ENCODE results near the gene G0S2. TPM values are rescaled to one million over a fixed set of nuclear protein-coding genes. Genes with fewer than 3 reads are reported as not detected.
A peak's percentile ranks its signal among the peaks of the same experiment; 100 is the strongest.

Gene G0S2
- total and polyA plus RNA-seq, 10 of the 15 experiments (the other 5 are each of a cell fraction or from before 2014, with no cell fraction given) = 0.07 to 0.51 (median 0.23) TPM

DNA sequence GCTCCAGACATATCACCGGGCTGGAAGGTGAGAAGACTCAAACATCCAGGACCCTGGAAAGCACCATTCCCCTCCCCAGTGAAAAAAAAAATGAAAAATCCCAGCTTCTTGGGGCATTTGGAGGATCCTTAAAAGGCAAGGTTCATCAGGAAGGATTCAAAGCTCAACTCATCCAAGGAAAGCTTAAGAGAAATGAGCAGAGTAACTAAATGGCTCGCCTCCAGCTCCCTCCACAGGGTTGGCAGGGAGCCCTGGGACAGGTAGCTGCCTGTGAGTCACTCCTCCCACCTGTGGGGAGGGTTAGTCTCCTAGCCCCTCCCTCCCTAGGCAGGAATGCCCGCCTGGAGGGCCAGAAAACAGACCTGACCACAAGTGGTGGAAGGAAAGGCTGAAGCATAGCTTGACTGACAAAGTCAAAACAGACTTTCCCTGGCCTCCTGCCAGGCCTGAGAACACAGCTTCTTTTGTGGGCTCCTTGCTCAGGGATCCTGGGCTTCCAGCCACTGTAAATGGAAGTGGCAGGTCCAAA is 22.3 kb upstream of the G0S2 start:
- Histone ChIP-seq H3K27ac (ENCODE audit: control insufficient read depth, insufficient read depth) (no peak overlapping the region), H3K4me1 (ENCODE audit: control insufficient read depth, insufficient read depth, low read length) (peaks cover 26% of the 10 kb centered on the region), H3K4me3 (no peak overlapping the region), H3K79me2 (ENCODE audit: control insufficient read depth, insufficient read depth, low read length) (no peaks in the 10 kb centered on the region), H3K4me2 (ENCODE audit: control insufficient read depth, insufficient read depth) (no peak overlapping the region), H2AFZ (ENCODE audit: control insufficient read depth, low read depth, low read length) (no peak overlapping the region), H3K9ac (ENCODE audit: control insufficient read depth, insufficient read depth, low read length) (no peak overlapping the region), H4K20me1 (ENCODE audit: control insufficient read depth, insufficient read depth) (no peaks in the 10 kb centered on the region), H3K9me3 (replicated peaks; ENCODE audit: control insufficient read depth, insufficient read depth, low read length) (no peaks in the 10 kb centered on the region), H3K27me3 (replicated peaks in 1 of 2; ENCODE audit: control insufficient read depth in 2 of 2, insufficient read depth in 2 of 2, low read length in 1 of 2) (no peaks in the 10 kb centered on the region), H3K36me3 (ENCODE audit: control insufficient read depth in 2 of 2, insufficient read depth in 2 of 2, low read length in 1 of 2) (no peaks in the 10 kb centered on the region)
- WGBS (ENCODE audit: insufficient coverage, insufficient replicate concordance, low lambda C conversion rate, missing lambda C conversion rate) = 41% methylated on average over 3 of the region's 3 CpGs
- no peak for FAIRE-seq
- in situ Hi-C loops (cut with MboI) = no loop called here
- BruUV-seq (replicated peaks) = no TSS peak
- RAD21 ChIA-PET (ENCODE audit: unreplicated experiment) = interaction anchor here (0.7 to 15.7 kb wide), 23 partner anchors 9 to 98 kb away, joined by 3 to 195 read pairs (median 7); partner anchors contain the start of gene G0S2
- POLR2A ChIA-PET = interaction anchor here (0.6 to 7.6 kb wide), 12 partner anchors 8 to 175 kb away, joined by 3 to 95 read pairs (median 4); partner anchors contain the start of genes G0S2 and UTP25
- DNase-seq (ENCODE audit: low read depth, low spot score) = no peak
- intact Hi-C loops (cut with micrococcal nuclease; ENCODE audit: unreplicated experiment) = loop anchor here (5.0 kb wide), 1 partner anchor 94 kb away; no protein-coding TSS in a partner anchor
- SMC1A ChIA-PET (ENCODE audit: uncharacterized antibody, unreplicated experiment) = interaction anchor here (0.6 to 17.6 kb wide), 25 partner anchors 11 to 103 kb away, joined by 3 to 261 read pairs (median 3); partner anchors contain the start of genes G0S2, HSD11B1 and TRAF3IP3
- CTCF ChIA-PET = interaction anchor here (0.6 to 4.0 kb wide), 27 partner anchors 9 to 172 kb away, joined by 3 to 58 read pairs (median 5); partner anchors contain the start of genes C1orf74, G0S2 and TRAF3IP3
- ATAC-seq = peak; percentile 49
- no peak for TF ChIP-seq BCL11A (IDR thresholded peaks at IDR 0.05; ENCODE audit: low read depth, low read length)
- TF ChIP-seq RUNX3 (IDR thresholded peaks at IDR 0.05; ENCODE audit: low read length) = peak; percentile 31; the same call in 1 of the 2 replicates
- TF ChIP-seq SKIL (IDR thresholded peaks at IDR 0.05; ENCODE audit: low read depth, poor library complexity, severe bottlenecking) = peak; percentile 40
- TF ChIP-seq SMAD1 (IDR thresholded peaks at IDR 0.05; ENCODE audit: low read depth, partially characterized antibody) = peak; percentile 92
- TF ChIP-seq CBX5 (IDR thresholded peaks at IDR 0.05; ENCODE audit: low read depth) = no peak
- 0 out of 2 replicates have a peak, but pooled peaks have one; percentile 33 for TF ChIP-seq RELB (IDR thresholded peaks at IDR 0.05; ENCODE audit: low read depth)
- TF ChIP-seq REST (IDR thresholded peaks at IDR 0.05; ENCODE audit: low read depth, low read length) = peak; percentile 64; the same call in 1 of the 2 replicates
- TF ChIP-seq IKZF2 (IDR thresholded peaks at IDR 0.05) = peak; percentile 23 to 44; a peak in 2 of 4 replicates
- TF ChIP-seq MXI1 (IDR thresholded peaks at IDR 0.05; ENCODE audit: low read depth, low read length) = no peak
- no peak for TF ChIP-seq BACH1 (IDR thresholded peaks at IDR 0.05; ENCODE audit: borderline replicate concordance)
- TF ChIP-seq BCLAF1 (IDR thresholded peaks at IDR 0.05) = no peak
- TF ChIP-seq IKZF1 (conservative IDR thresholded peaks at IDR 0.05) = peak; percentile 63
- no peak for TF ChIP-seq CHD1 (IDR thresholded peaks at IDR 0.05; ENCODE audit: low read depth, low read length)

All from GM12878 (cell line).